K562 (cell line): Measurements from ENCODE around the gene SLAMF9. TPM values are rescaled to one million over a fixed set of nuclear protein-coding genes. Genes with fewer than 3 reads are reported as not detected.
A peak's percentile ranks its signal among the peaks of the same experiment; 100 is the strongest.

Experiments
- ATAC-seq: fragments of 200-7000 bp; cut with Tn5 transposase; 3 replicates; pipeline ENCODE4 v1.9.1; 2020; ENCODE audit warnings: moderate library complexity
- BruUV-seq: library from RNA; stranded (reverse); fragments of 400-500 nt; replicated peaks from 2 replicates; lab custom pipeline; 2021; lab: Mats Ljungman, UMichigan
- CTCF ChIA-PET: fragments of 300-600 bp; formaldehyde crosslinking; extraction: SDS; loops from one replicate; lab custom pipeline; 2021; ENCODE audit warnings: low intra/inter-chr PET ratio; lab: Yijun Ruan, JAX
- POLR2A ChIA-PET: fragments of 300-600, 350-650 bp; sonication (Branson Sonifier 250); formaldehyde crosslinking; extraction: SDS; loops from one replicate; lab custom pipeline; 2021; ENCODE audit warnings: antibody characterized with exemption, inconsistent platforms; lab: Yijun Ruan, JAX
- DNase-seq, 4 experiments: peaks; one replicate each; pipeline versions ENCODE4 v3.0.0 to v3.0.0-alpha.2; 2011 to 2018; ENCODE audit warnings: low spot score in 3 of 4, mixed read lengths in 3 of 4; ENCODE audit errors: extremely low read depth in 1 of 4
- FAIRE-seq: peaks from 2 replicates; lab custom pipeline; 2011; peaks lifted over from hg19 to GRCh38; lab: Jason Lieb, UNC
- H2AFZ ChIP-seq: 2 replicates; pipeline ENCODE4 v1.6.0; 2011; ENCODE audit warnings: low read depth, low read length, control low read depth, inconsistent platforms
- H3K27ac ChIP-seq: fragments of 200-600 bp; 3 replicates; pipeline ENCODE4 v1.8.0; 2011; ENCODE audit warnings: low read depth, mild to moderate bottlenecking, control low read depth, inconsistent platforms, low read length, moderate library complexity, mixed read lengths; ENCODE audit errors: extremely low read depth
- H3K27me3 ChIP-seq, 2 experiments: fragments of 300-600 bp in 1 of 2; 2 replicates in 1 of 2; 3 replicates in 1 of 2; pipeline versions ENCODE4 v1.6.0 to v1.8.0; 2011; ENCODE audit warnings: inconsistent platforms in 2 of 2, low read length in 2 of 2, mild to moderate bottlenecking in 1 of 2, mixed read lengths in 1 of 2, moderate library complexity in 1 of 2; ENCODE audit not compliant: control insufficient read depth in 2 of 2, insufficient read depth in 2 of 2
- H3K36me3 ChIP-seq: fragments of 300-600 bp; 3 replicates; pipeline ENCODE4 v1.8.0; 2011; ENCODE audit warnings: mild to moderate bottlenecking, low read length, inconsistent platforms; ENCODE audit not compliant: control insufficient read depth, insufficient read depth
- H3K4me1 ChIP-seq, 2 experiments: fragments of 200-600 bp in 1 of 2; replicated peaks in 1 of 2; 2 replicates in 1 of 2; 3 replicates in 1 of 2; pipeline versions ENCODE4 v1.5.1 to v1.8.0; 2011; ENCODE audit warnings: inconsistent platforms in 2 of 2, low read length in 2 of 2, mild to moderate bottlenecking in 1 of 2, mixed read lengths in 1 of 2, moderate library complexity in 1 of 2; ENCODE audit not compliant: control insufficient read depth in 2 of 2, insufficient read depth in 2 of 2
- H3K4me2 ChIP-seq: 2 replicates; pipeline ENCODE4 v1.6.1; 2011; ENCODE audit warnings: low read length, control low read depth, inconsistent platforms, mixed read lengths; ENCODE audit not compliant: insufficient read depth
- H3K4me3 ChIP-seq: fragments of 200-600 bp; sonication (generic), shearing (Covaris generic); 2 replicates; pipeline ENCODE4 v1.5.1; 2016; ENCODE audit warnings: control low read depth, inconsistent platforms
- H3K79me2 ChIP-seq: fragments of 200-600 bp; 3 replicates; pipeline ENCODE4 v1.8.0; 2011; ENCODE audit warnings: low read length, inconsistent platforms; ENCODE audit not compliant: control insufficient read depth, insufficient read depth
- H3K9ac ChIP-seq, 2 experiments: 2 replicates each; pipeline versions ENCODE4 v1.6.0 to v1.6.1; 2011; ENCODE audit warnings: low read depth in 2 of 2, low read length in 2 of 2, control low read depth in 1 of 2, inconsistent platforms in 1 of 2, mild to moderate bottlenecking in 1 of 2, mixed read lengths in 1 of 2; ENCODE audit not compliant: insufficient read depth in 1 of 2
- H3K9me1 ChIP-seq: one replicate; pipeline ENCODE4 v1.6.0; 2011; ENCODE audit warnings: inconsistent platforms, mild to moderate bottlenecking, low read length, moderate library complexity; ENCODE audit not compliant: control insufficient read depth, insufficient read depth
- H3K9me3 ChIP-seq: replicated peaks from 2 replicates; pipeline ENCODE4 v1.5.1; 2011; ENCODE audit warnings: low read depth, low read length, inconsistent platforms; ENCODE audit not compliant: control insufficient read depth, insufficient read depth
- H4K20me1 ChIP-seq: replicated peaks from 2 replicates; pipeline ENCODE4 v1.6.1; 2011; ENCODE audit warnings: low read length, inconsistent platforms, mixed read lengths; ENCODE audit not compliant: control insufficient read depth, insufficient read depth
- CSDE1 ChIP-seq, 2 experiments: fragments of 450-650 bp; IDR thresholded peaks; 2 replicates each; pipeline ENCODE4 v1.6.1; 2016; ENCODE audit warnings: mild to moderate bottlenecking in 1 of 2
- FOXP1 ChIP-seq: sonication (generic); formaldehyde crosslinking; IDR thresholded peaks from 2 replicates; pipeline ENCODE4 v1.8.0; 2022; ENCODE audit warnings: mild to moderate bottlenecking, missing genetic modification reagents
- GATAD2A ChIP-seq: fragments of 450-650 bp; IDR thresholded peaks from 2 replicates; pipeline ENCODE4 v1.6.1; 2017
- TBP ChIP-seq: optimal IDR thresholded peaks from 2 replicates; pipeline ENCODE3; 2011; ENCODE audit warnings: low read depth, low read length, improper control_type of control experiment
- U2AF1 ChIP-seq: fragments of 200-400 bp; formaldehyde crosslinking; optimal IDR thresholded peaks from 2 replicates; pipeline ENCODE3; 2017; ENCODE audit warnings: mild to moderate bottlenecking, low read depth, low read length, moderate library complexity
- WGBS: fragments of 100-300 bp; shearing (Covaris generic); methylation state at CpG from one replicate; pipeline ENCODE4 v1.1.6; 2016; ENCODE audit warnings: low coverage, mixed read lengths; ENCODE audit not compliant: insufficient coverage; ENCODE audit errors: missing lambda C conversion rate; 5-methylcytosine and 5-hydroxymethylcytosine counted together
- in situ Hi-C: fragments of 300-500 bp; cut with MboI; formaldehyde crosslinking; loops from 4 replicates; pipeline ENCODE4 v1.15.0; 2018; ENCODE audit warnings: inconsistent platforms, mixed read lengths
- intact Hi-C: fragments of 100-400 bp; cut with micrococcal nuclease; formaldehyde crosslinking; loops from 2 replicates; pipeline ENCODE4 v1.14.2; 2022
- polyA plus RNA-seq, 8 experiments: library from polyadenylated mRNA; depleted of rRNA in 4 of 8; stranded (reverse) in 5 of 8; unstranded in 3 of 8; fragments of >200 nt; fragmentation: Nextera tagmentation in 2 of 8; fragmentation: Illumina TruSeq in 1 of 8; extraction: Ambion mirVana in 2 of 8; extraction: Trizol in 1 of 8; gene quantifications; 2 replicates each; pipeline versions ENCODE4 v1.2.1 to v1.2.3, GENCODE V29; 2011 to 2014; ENCODE audit warnings: inconsistent platforms in 1 of 8, missing spikeins in 1 of 8
- total RNA-seq, 7 experiments: library from RNA; depleted of rRNA in 6 of 7; stranded (reverse); fragments of >200 nt in 6 of 7; fragmentation: Illumina TruSeq in 2 of 7; extraction: Trizol in 2 of 7; gene quantifications; 2 replicates each; pipeline versions ENCODE4 v1.2.1 to v1.2.3, GENCODE V29; 2011 to 2021; ENCODE audit warnings: low replicate concordance in 1 of 7
- TF ChIP-seq, protein P1 (sequence below): sonication (generic); formaldehyde crosslinking; IDR thresholded peaks from 2 replicates; pipeline ENCODE4 v1.8.1; 2023; ENCODE audit warnings: mild to moderate bottlenecking, missing genetic modification reagents
- TF ChIP-seq, protein P2 (sequence below), 2 experiments: fragments of 450-650 bp; formaldehyde crosslinking in 1 of 2; IDR thresholded peaks; 2 replicates each; pipeline versions ENCODE4 v1.4.0 to v1.6.1; 2014 to 2020; ENCODE audit warnings: mild to moderate bottlenecking in 2 of 2, borderline replicate concordance in 1 of 2, low read depth in 1 of 2
- TF ChIP-seq, protein P3 (sequence below), 2 experiments: fragments of 450-650 bp; conservative IDR thresholded peaks; 2 replicates each; pipeline ENCODE4 v1.6.1; 2017; ENCODE audit warnings: mild to moderate bottlenecking in 2 of 2, moderate library complexity in 2 of 2

Gene SLAMF9
- total and polyA plus RNA-seq, 9 of the 15 experiments (the other 6 are each of a cell fraction or from before 2014, with no cell fraction given): 0.13 to 0.21 TPM; not detected in 7

DNA sequence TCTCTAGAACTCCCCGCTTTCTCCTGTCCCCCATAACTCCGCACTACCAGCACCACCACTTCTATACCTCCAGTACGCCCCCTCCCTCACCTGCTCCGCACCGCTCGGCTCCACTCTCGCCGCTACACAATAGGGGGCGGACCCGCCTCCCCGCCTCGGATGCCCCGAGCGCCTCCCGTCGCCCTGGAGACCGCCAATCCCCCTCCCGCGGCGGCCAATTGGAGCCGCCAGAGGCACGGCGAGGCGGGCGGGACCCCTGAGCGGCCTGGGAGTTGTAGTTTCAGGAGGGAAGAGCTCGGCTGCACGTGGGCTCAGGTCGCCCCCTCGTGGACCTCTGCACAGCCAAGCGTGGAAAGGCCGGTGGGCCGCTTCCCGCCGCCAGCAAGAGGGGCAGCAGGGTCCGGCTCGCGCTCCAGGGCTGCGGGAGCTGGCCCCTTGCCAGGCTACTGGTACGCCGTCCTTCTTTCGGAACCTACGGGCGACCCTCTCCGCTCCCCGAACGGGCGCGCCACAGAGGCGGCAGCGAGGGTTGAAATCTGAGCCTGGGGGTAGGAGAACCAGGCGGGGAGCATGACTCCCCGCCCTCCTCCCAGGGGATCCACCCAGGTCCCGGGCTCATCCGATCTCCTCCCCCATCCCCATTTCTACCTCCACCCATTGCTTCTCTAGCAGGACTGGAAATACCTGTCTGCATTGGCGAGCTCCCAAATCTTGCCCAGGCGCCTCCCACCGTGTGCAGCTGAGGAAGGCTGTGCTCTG lies 8.4 kb downstream of the SLAMF9 start, which contains the start of gene IGSF9:
Gene IGSF9 (minus strand): TSS at position 131 of the 759 bp plus-strand sequence. CDS start 2,159 bp downstream, outside the sequence.
- WGBS: 3% methylated on average over 26 of the region's 58 CpGs
- Histone ChIP-seq H3K27me3 (peaks cover 0 to 38% of the 10 kb centered on the region in 2 experiments; a peak in 4 of 5 replicates), H2AFZ (peak within 1 kb of the TSS; percentile 96), H3K27ac (no peak within 1 kb of the TSS), H3K4me1 (peaks cover 5 to 13% of the 10 kb centered on the region in 2 experiments; a peak in 3 of 5 replicates), H3K4me2 (peak within 1 kb of the TSS; percentile 68), H3K36me3 (no peaks in the 10 kb centered on the region), H3K9ac (peak within 1 kb of the TSS; percentile 21 to 93; a peak in 3 of 4 replicates), H3K4me3 (peak within 1 kb of the TSS; percentile 36), H3K79me2 (no peaks in the 10 kb centered on the region), H3K9me3 (no peaks in the 10 kb centered on the region), H3K9me1 (no peaks in the 10 kb centered on the region), H4K20me1 (0 out of 2 replicates have a peak, but pooled peaks cover 3% of the 10 kb centered on the region)
- in situ Hi-C loops: no loop called here
- ChIA-PET CTCF (interaction anchor here (0.7 to 1.3 kb wide), 3 partner anchors 54 to 165 kb away, joined by 3 to 5 read pairs (median 3); partner anchors contain the start of gene DUSP23), POLR2A (interaction anchor here (0.5 to 1.4 kb wide), 4 partner anchors 10 to 260 kb away, joined by 3 to 5 read pairs (median 4); no protein-coding TSS in a partner anchor)
- FAIRE-seq (peak; percentile 79), ATAC-seq (peak; percentile 98), DNase-seq (peak; percentile 89 to 90 (median 89))
- intact Hi-C loops: loop anchor here (5.0 kb wide), 1 partner anchor 163 kb away; the partner anchor contains the start of gene DUSP23
- BruUV-seq: no TSS peak
- TF ChIP-seq, protein P1, sequence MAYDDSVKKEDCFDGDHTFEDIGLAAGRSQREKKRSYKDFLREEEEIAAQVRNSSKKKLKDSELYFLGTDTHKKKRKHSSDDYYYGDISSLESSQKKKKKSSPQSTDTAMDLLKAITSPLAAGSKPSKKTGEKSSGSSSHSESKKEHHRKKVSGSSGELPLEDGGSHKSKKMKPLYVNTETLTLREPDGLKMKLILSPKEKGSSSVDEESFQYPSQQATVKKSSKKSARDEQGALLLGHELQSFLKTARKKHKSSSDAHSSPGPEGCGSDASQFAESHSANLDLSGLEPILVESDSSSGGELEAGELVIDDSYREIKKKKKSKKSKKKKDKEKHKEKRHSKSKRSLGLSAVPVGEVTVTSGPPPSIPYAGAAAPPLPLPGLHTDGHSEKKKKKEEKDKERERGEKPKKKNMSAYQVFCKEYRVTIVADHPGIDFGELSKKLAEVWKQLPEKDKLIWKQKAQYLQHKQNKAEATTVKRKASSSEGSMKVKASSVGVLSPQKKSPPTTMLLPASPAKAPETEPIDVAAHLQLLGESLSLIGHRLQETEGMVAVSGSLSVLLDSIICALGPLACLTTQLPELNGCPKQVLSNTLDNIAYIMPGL (CRISPR knock-in tag): 0 out of 2 replicates have a peak, but pooled peaks have one; percentile 57
- TF ChIP-seq GATAD2A: no peak
- peak; percentile 41 for TF ChIP-seq U2AF1
- peak in 1 of 2 experiments; percentile 64; a peak in 1 of 4 replicates for TF ChIP-seq CSDE1 (IDR thresholded peaks at IDR 0.05)
- TF ChIP-seq, protein P2, sequence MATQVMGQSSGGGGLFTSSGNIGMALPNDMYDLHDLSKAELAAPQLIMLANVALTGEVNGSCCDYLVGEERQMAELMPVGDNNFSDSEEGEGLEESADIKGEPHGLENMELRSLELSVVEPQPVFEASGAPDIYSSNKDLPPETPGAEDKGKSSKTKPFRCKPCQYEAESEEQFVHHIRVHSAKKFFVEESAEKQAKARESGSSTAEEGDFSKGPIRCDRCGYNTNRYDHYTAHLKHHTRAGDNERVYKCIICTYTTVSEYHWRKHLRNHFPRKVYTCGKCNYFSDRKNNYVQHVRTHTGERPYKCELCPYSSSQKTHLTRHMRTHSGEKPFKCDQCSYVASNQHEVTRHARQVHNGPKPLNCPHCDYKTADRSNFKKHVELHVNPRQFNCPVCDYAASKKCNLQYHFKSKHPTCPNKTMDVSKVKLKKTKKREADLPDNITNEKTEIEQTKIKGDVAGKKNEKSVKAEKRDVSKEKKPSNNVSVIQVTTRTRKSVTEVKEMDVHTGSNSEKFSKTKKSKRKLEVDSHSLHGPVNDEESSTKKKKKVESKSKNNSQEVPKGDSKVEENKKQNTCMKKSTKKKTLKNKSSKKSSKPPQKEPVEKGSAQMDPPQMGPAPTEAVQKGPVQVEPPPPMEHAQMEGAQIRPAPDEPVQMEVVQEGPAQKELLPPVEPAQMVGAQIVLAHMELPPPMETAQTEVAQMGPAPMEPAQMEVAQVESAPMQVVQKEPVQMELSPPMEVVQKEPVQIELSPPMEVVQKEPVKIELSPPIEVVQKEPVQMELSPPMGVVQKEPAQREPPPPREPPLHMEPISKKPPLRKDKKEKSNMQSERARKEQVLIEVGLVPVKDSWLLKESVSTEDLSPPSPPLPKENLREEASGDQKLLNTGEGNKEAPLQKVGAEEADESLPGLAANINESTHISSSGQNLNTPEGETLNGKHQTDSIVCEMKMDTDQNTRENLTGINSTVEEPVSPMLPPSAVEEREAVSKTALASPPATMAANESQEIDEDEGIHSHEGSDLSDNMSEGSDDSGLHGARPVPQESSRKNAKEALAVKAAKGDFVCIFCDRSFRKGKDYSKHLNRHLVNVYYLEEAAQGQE (IDR thresholded peaks at IDR 0.05; ENCODE audit: borderline replicate concordance): peak; percentile 61
- TF ChIP-seq, protein P2 (CRISPR knock-in tag; IDR thresholded peaks at IDR 0.05; ENCODE audit: low read depth): 0 out of 2 replicates have a peak, but pooled peaks have one; percentile 56
- peak; percentile 12 for TF ChIP-seq TBP
- TF ChIP-seq FOXP1 (CRISPR knock-in tag): 0 out of 2 replicates have a peak, but pooled peaks have one; percentile 81
- TF ChIP-seq, protein P3, sequence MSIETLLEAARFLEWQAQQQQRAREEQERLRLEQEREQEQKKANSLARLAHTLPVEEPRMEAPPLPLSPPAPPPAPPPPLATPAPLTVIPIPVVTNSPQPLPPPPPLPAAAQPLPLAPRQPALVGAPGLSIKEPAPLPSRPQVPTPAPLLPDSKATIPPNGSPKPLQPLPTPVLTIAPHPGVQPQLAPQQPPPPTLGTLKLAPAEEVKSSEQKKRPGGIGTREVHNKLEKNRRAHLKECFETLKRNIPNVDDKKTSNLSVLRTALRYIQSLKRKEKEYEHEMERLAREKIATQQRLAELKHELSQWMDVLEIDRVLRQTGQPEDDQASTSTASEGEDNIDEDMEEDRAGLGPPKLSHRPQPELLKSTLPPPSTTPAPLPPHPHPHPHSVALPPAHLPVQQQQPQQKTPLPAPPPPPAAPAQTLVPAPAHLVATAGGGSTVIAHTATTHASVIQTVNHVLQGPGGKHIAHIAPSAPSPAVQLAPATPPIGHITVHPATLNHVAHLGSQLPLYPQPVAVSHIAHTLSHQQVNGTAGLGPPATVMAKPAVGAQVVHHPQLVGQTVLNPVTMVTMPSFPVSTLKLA (conservative IDR thresholded peaks at IDR 0.05): peak; percentile 89 to 93
